Left ventricle myocardium inferior (tissue), 1 donor: ENCODE results near the gene SMIM10L1. TPM values are rescaled to one million over a fixed set of nuclear protein-coding genes. Genes with fewer than 3 reads are reported as not detected.

ENCODE experiments used
- DNase-seq: peaks from one replicate; pipeline ENCODE4 v3.0.0-alpha.2; 2020
- H3K27ac ChIP-seq: fragments of 200-600 bp; replicated peaks from 2 replicates; pipeline ENCODE4 v1.8.0; 2021
- H3K27me3 ChIP-seq: fragments of 200-600 bp; 2 replicates; pipeline ENCODE4 v1.8.0; 2021; ENCODE audit warnings: low read depth
- H3K36me3 ChIP-seq: fragments of 200-600 bp; 2 replicates; pipeline ENCODE4 v1.8.0; 2021
- H3K4me1 ChIP-seq: fragments of 200-600 bp; 2 replicates; pipeline ENCODE4 v1.8.0; 2021
- H3K4me3 ChIP-seq: fragments of 200-600 bp; 2 replicates; pipeline ENCODE4 v1.8.0; 2021; ENCODE audit warnings: mild to moderate bottlenecking, moderate library complexity
- H3K9me3 ChIP-seq: fragments of 200-600 bp; replicated peaks from 2 replicates; pipeline ENCODE4 v1.8.0; 2021
- CTCF ChIP-seq: fragments of 200-600 bp; IDR thresholded peaks from 2 replicates; pipeline ENCODE4 v1.8.0; 2021; ENCODE audit warnings: antibody characterized with exemption, mild to moderate bottlenecking, borderline replicate concordance
- intact Hi-C: fragments of 100-400 bp; cut with micrococcal nuclease; formaldehyde crosslinking; loops from one replicate; pipeline ENCODE4 v1.11.0; 2022
- total RNA-seq: library from RNA; stranded (reverse); fragmentation: NEBNext Ultra II Directional; extraction: Animal tissue kit (Norgen Biotek cat#: 25700); gene quantifications from one replicate; pipeline ENCODE4 v1.2.1, GENCODE V29; 2021
- donor health status: DM: no; HTN: yes; CAD: no; lungs with severe emphysema.

Gene SMIM10L1
- total RNA-seq, 1 donor from 2014 or later: 17.2 TPM

DNA sequence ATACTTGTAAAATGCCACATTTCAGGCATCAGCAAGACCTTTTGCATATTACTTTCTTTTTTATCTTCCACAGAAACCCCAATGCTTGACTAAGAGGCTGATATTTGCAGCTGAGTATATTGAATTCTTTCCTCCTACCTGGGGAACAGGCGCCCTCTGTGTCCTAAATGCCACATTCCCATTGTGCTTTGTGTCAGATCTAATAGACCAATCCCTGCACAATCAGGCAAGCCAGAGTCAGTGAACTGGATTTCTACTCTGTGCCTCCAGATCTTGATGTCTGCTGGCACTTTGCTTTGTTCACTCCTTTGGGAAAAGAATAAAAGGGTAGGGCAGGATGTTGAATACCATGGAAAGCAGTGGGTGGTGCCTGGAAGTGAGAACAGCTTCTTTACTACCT, 38.1 kb downstream of the SMIM10L1 start:
- no peaks in the 10 kb centered on the region for H3K4me1 ChIP-seq
- H3K27me3 ChIP-seq: no peaks in the 10 kb centered on the region
- peaks cover 6% of the 10 kb centered on the region for H3K9me3 ChIP-seq
- no peak overlapping the region for H3K27ac ChIP-seq
- intact Hi-C loops: no loop called here
- DNase-seq: no peak
- TF ChIP-seq CTCF: no peak
- H3K4me3 ChIP-seq: no peak overlapping the region
- H3K36me3 ChIP-seq: no peaks in the 10 kb centered on the region

Other genes with a start within 250 kb of the SMIM10L1 start
- gene PRH2, start 242.0 kb upstream of the SMIM10L1 start, total RNA-seq: not detected
- gene TAS2R14, start 231.9 kb upstream of the SMIM10L1 start, total RNA-seq: 0.58 TPM
- 0.47 TPM for gene TAS2R50, start 184.3 kb upstream of the SMIM10L1 start, total RNA-seq
- gene TAS2R20, start 172.9 kb upstream of the SMIM10L1 start, total RNA-seq: 0.44 TPM
- gene TAS2R19, start 148.6 kb upstream of the SMIM10L1 start, total RNA-seq: 0.38 TPM
- gene TAS2R31, start 139.8 kb upstream of the SMIM10L1 start, total RNA-seq: 0.88 TPM
- 0.30 TPM for gene TAS2R46, start 108.9 kb upstream of the SMIM10L1 start, total RNA-seq
- gene TAS2R43, start 78.9 kb upstream of the SMIM10L1 start, total RNA-seq: not detected
- gene TAS2R30, start 36.5 kb upstream of the SMIM10L1 start, total RNA-seq: 0.44 TPM
- gene TAS2R42, start 15.7 kb downstream of the SMIM10L1 start, total RNA-seq: not detected
- not detected for gene PRB3, start 98.5 kb downstream of the SMIM10L1 start, total RNA-seq
- gene PRB4, start 139.2 kb downstream of the SMIM10L1 start, total RNA-seq: not detected
- not detected for gene PRB2, start 224.4 kb downstream of the SMIM10L1 start, total RNA-seq